WTC11 (cell line): Measurements from ENCODE around the gene LGALS4. TPM values are rescaled to one million over a fixed set of nuclear protein-coding genes. Genes with fewer than 3 reads are reported as not detected.

ENCODE experiments used
- ATAC-seq: fragments of 200-7000 bp; cut with Tn5 transposase; 2 replicates; pipeline ENCODE4 v1.10.0; 2021; ENCODE audit warnings: mild to moderate bottlenecking, moderate library complexity
- CTCF ChIA-PET: fragments of 300-600 bp; sonication (Branson Sonifier 250); formaldehyde crosslinking; loops from one replicate; lab custom pipeline; 2021; ENCODE audit warnings: antibody characterized with exemption; lab: Charles Lee
- POLR2A ChIA-PET: fragments of 350-600 bp; sonication (Branson Sonifier 250); formaldehyde crosslinking; loops from one replicate; lab custom pipeline; 2021; ENCODE audit warnings: antibody characterized with exemption; lab: Charles Lee
- DNase-seq: peaks from one replicate; pipeline ENCODE4 v3.0.0; 2021; ENCODE audit warnings: low spot score
- H3K27ac Mint-ChIP-seq: 2 replicates; pipeline ENCODE4 v1.8.0; 2021; ENCODE audit warnings: mixed read lengths
- H3K27me3 Mint-ChIP-seq: 2 replicates; pipeline ENCODE4 v1.8.0; 2021; ENCODE audit warnings: low read depth, mild to moderate bottlenecking, moderate library complexity, mixed read lengths
- H3K36me3 Mint-ChIP-seq: 2 replicates; pipeline ENCODE4 v1.8.0; 2021; ENCODE audit warnings: mixed read lengths
- H3K4me1 Mint-ChIP-seq: 2 replicates; pipeline ENCODE4 v1.8.0; 2022; ENCODE audit warnings: mixed read lengths
- H3K4me3 Mint-ChIP-seq: 2 replicates; pipeline ENCODE4 v1.8.0; 2021; ENCODE audit warnings: mild to moderate bottlenecking, moderate library complexity, mixed read lengths
- H3K9me3 Mint-ChIP-seq: 2 replicates; pipeline ENCODE4 v1.8.0; 2021; ENCODE audit warnings: mixed read lengths
- ESRRA ChIP-seq: sonication (generic); formaldehyde crosslinking; IDR thresholded peaks from 2 replicates; pipeline ENCODE4 v1.8.1; 2022; ENCODE audit warnings: mild to moderate bottlenecking, missing genetic modification reagents, borderline replicate concordance
- FOXJ3 ChIP-seq: sonication (generic); formaldehyde crosslinking; IDR thresholded peaks from 2 replicates; pipeline ENCODE4 v1.9.0; 2021; ENCODE audit warnings: missing genetic modification reagents, mild to moderate bottlenecking, borderline replicate concordance
- FOXK1 ChIP-seq: sonication (generic); formaldehyde crosslinking; IDR thresholded peaks from 2 replicates; pipeline ENCODE4 v1.8.0; 2022; ENCODE audit warnings: mild to moderate bottlenecking, moderate library complexity, missing genetic modification reagents
- GABPB1 ChIP-seq: sonication (generic); formaldehyde crosslinking; IDR thresholded peaks from 2 replicates; pipeline ENCODE4 v1.8.1; 2023; ENCODE audit warnings: mild to moderate bottlenecking, missing genetic modification reagents
- JUN ChIP-seq: sonication (generic); formaldehyde crosslinking; IDR thresholded peaks from 2 replicates; pipeline ENCODE4 v1.8.0; 2023; ENCODE audit warnings: mild to moderate bottlenecking, missing genetic modification reagents
- KAT7 ChIP-seq: sonication (generic); formaldehyde crosslinking; IDR thresholded peaks from 2 replicates; pipeline ENCODE4 v1.8.1; 2023; ENCODE audit warnings: missing genetic modification reagents, mild to moderate bottlenecking, borderline replicate concordance
- NFATC4 ChIP-seq: fragments of 250-450 bp; sonication (Bioruptor Pico); IDR thresholded peaks from 2 replicates; pipeline ENCODE4 v1.9.0; 2021; ENCODE audit warnings: mild to moderate bottlenecking
- RORB ChIP-seq: fragments of 250-450 bp; sonication (Bioruptor Pico); IDR thresholded peaks from 2 replicates; pipeline ENCODE4 v1.9.0; 2021; ENCODE audit warnings: mild to moderate bottlenecking
- SMAD4 ChIP-seq: sonication (generic); formaldehyde crosslinking; IDR thresholded peaks from 2 replicates; pipeline ENCODE4 v1.8.0; 2022; ENCODE audit warnings: mild to moderate bottlenecking, missing genetic modification reagents
- ZNF121 ChIP-seq: sonication (generic); formaldehyde crosslinking; IDR thresholded peaks from 2 replicates; pipeline ENCODE4 v1.8.0; 2023; ENCODE audit warnings: missing genetic modification reagents
- ZNF219 ChIP-seq: sonication (generic); formaldehyde crosslinking; IDR thresholded peaks from 2 replicates; pipeline ENCODE4 v1.8.0; 2023; ENCODE audit warnings: missing genetic modification reagents, mild to moderate bottlenecking, borderline replicate concordance
- total RNA-seq: library from RNA; stranded (reverse); gene quantifications from 3 replicates; pipeline ENCODE4 v1.2.3, GENCODE V29; 2021
- TF ChIP-seq, protein P1 (sequence below): sonication (generic); formaldehyde crosslinking; IDR thresholded peaks from 2 replicates; pipeline ENCODE4 v1.8.0; 2022; ENCODE audit warnings: mild to moderate bottlenecking, missing genetic modification reagents
- TF ChIP-seq, protein P2 (sequence below): sonication (generic); formaldehyde crosslinking; IDR thresholded peaks from 2 replicates; pipeline ENCODE4 v1.8.0; 2023; ENCODE audit warnings: missing genetic modification reagents
- TF ChIP-seq, protein P3 (sequence below): fragments of 250-450 bp; sonication (Bioruptor Pico); conservative IDR thresholded peaks from 2 replicates; pipeline ENCODE4 v1.9.0; 2021; ENCODE audit warnings: mild to moderate bottlenecking
- TF ChIP-seq, protein P4 (sequence below): sonication (generic); formaldehyde crosslinking; IDR thresholded peaks from 2 replicates; pipeline ENCODE4 v1.8.1; 2022; ENCODE audit warnings: mild to moderate bottlenecking, missing genetic modification reagents, moderate library complexity, borderline replicate concordance
- TF ChIP-seq, protein P5 (sequence below): fragments of 250-450 bp; sonication (Bioruptor Pico); IDR thresholded peaks from 2 replicates; pipeline ENCODE4 v1.9.0; 2021; ENCODE audit warnings: mild to moderate bottlenecking, borderline replicate concordance
- TF ChIP-seq, protein P6 (sequence below): sonication (generic); formaldehyde crosslinking; IDR thresholded peaks from 2 replicates; pipeline ENCODE4 v1.8.1; 2023; ENCODE audit warnings: mild to moderate bottlenecking, missing genetic modification reagents, borderline replicate concordance

LGALS4 gene
- total RNA-seq, 1 experiment from 2014 or later: 1.5 TPM

DNA sequence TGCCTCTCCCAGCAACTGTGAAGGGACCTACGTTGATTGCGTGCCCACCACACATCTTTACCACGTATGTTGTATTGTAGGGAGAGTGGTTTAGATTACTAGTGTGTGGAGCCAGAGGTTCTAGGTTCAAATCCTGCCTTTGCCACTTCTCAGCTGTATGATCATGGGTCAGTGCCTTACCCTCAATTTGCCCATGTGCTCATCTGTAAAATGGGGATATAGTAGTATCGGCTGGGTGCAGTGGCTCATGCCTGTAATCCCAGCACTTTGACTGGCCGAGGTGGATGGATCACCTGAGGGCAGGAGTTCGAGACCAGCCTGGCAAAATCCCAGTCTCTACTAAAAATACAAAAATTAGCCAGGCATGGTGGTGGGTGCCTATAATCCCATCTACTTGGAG lies 578 bp upstream of the LGALS4 start:
- Mint-ChIP-seq H3K27ac (no peak overlapping the region), H3K4me1 (no peaks in the 10 kb centered on the region), H3K36me3 (peaks cover 23% of the 10 kb centered on the region), H3K9me3 (no peaks in the 10 kb centered on the region), H3K27me3 (no peaks in the 10 kb centered on the region), H3K4me3 (no peak overlapping the region)
- ATAC-seq (no peak), DNase-seq (no peak)
- no peak for TF ChIP-seq ZNF219 (CRISPR knock-in tag)
- TF ChIP-seq, protein P1, sequence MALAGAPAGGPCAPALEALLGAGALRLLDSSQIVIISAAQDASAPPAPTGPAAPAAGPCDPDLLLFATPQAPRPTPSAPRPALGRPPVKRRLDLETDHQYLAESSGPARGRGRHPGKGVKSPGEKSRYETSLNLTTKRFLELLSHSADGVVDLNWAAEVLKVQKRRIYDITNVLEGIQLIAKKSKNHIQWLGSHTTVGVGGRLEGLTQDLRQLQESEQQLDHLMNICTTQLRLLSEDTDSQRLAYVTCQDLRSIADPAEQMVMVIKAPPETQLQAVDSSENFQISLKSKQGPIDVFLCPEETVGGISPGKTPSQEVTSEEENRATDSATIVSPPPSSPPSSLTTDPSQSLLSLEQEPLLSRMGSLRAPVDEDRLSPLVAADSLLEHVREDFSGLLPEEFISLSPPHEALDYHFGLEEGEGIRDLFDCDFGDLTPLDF (CRISPR knock-in tag): no peak
- TF ChIP-seq, protein P2, sequence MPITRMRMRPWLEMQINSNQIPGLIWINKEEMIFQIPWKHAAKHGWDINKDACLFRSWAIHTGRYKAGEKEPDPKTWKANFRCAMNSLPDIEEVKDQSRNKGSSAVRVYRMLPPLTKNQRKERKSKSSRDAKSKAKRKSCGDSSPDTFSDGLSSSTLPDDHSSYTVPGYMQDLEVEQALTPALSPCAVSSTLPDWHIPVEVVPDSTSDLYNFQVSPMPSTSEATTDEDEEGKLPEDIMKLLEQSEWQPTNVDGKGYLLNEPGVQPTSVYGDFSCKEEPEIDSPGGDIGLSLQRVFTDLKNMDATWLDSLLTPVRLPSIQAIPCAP (CRISPR knock-in tag): no peak
- TF ChIP-seq JUN: no peak
- TF ChIP-seq, protein P3, sequence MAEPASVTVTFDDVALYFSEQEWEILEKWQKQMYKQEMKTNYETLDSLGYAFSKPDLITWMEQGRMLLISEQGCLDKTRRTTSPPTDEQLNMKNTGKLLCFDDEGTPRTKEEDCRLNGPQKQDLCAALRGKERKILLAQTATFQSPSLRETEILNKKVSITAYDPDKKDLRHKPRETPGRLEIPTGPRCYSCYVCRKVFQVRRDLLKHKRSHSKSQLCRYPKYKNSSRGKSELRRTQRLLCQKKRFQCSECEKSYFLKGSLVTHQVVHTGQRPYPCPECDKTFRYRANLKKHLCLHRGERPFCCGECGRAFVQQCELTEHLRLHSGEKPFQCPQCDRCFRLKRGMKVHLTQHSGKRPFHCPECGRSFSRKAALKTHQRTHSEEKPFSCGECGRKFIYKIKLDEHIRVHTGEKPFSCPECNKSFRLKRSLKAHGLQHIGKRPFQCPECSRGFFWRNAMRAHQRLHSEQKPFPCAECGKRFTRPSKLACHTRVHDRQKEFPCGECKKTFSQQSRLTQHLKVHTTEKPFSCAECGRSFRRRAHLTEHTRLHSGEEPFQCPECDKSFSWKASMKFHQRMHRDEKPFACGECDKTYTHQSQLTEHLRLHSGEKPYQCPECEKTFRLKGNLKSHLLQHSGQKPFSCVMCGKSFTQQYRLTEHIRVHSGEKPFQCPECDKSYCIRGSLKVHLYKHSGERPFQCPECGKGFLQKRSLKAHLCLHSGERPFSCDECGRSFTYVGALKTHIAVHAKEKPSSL: no peak
- TF ChIP-seq KAT7 (CRISPR knock-in tag): no peak
- no peak for TF ChIP-seq SMAD4 (CRISPR knock-in tag)
- TF ChIP-seq, protein P4, sequence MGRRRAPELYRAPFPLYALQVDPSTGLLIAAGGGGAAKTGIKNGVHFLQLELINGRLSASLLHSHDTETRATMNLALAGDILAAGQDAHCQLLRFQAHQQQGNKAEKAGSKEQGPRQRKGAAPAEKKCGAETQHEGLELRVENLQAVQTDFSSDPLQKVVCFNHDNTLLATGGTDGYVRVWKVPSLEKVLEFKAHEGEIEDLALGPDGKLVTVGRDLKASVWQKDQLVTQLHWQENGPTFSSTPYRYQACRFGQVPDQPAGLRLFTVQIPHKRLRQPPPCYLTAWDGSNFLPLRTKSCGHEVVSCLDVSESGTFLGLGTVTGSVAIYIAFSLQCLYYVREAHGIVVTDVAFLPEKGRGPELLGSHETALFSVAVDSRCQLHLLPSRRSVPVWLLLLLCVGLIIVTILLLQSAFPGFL (CRISPR knock-in tag): no peak
- no peak for TF ChIP-seq ESRRA
- no peak for TF ChIP-seq NFATC4 (CRISPR knock-in tag)
- no peak for TF ChIP-seq FOXK1
- TF ChIP-seq FOXJ3 (CRISPR knock-in tag): no peak
- TF ChIP-seq GABPB1: no peak
- no peak for TF ChIP-seq ZNF121 (CRISPR knock-in tag)
- TF ChIP-seq, protein P5, sequence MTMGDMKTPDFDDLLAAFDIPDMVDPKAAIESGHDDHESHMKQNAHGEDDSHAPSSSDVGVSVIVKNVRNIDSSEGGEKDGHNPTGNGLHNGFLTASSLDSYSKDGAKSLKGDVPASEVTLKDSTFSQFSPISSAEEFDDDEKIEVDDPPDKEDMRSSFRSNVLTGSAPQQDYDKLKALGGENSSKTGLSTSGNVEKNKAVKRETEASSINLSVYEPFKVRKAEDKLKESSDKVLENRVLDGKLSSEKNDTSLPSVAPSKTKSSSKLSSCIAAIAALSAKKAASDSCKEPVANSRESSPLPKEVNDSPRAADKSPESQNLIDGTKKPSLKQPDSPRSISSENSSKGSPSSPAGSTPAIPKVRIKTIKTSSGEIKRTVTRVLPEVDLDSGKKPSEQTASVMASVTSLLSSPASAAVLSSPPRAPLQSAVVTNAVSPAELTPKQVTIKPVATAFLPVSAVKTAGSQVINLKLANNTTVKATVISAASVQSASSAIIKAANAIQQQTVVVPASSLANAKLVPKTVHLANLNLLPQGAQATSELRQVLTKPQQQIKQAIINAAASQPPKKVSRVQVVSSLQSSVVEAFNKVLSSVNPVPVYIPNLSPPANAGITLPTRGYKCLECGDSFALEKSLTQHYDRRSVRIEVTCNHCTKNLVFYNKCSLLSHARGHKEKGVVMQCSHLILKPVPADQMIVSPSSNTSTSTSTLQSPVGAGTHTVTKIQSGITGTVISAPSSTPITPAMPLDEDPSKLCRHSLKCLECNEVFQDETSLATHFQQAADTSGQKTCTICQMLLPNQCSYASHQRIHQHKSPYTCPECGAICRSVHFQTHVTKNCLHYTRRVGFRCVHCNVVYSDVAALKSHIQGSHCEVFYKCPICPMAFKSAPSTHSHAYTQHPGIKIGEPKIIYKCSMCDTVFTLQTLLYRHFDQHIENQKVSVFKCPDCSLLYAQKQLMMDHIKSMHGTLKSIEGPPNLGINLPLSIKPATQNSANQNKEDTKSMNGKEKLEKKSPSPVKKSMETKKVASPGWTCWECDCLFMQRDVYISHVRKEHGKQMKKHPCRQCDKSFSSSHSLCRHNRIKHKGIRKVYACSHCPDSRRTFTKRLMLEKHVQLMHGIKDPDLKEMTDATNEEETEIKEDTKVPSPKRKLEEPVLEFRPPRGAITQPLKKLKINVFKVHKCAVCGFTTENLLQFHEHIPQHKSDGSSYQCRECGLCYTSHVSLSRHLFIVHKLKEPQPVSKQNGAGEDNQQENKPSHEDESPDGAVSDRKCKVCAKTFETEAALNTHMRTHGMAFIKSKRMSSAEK (CRISPR knock-in tag): no peak
- no peak for TF ChIP-seq RORB (CRISPR knock-in tag)
- TF ChIP-seq, protein P6, sequence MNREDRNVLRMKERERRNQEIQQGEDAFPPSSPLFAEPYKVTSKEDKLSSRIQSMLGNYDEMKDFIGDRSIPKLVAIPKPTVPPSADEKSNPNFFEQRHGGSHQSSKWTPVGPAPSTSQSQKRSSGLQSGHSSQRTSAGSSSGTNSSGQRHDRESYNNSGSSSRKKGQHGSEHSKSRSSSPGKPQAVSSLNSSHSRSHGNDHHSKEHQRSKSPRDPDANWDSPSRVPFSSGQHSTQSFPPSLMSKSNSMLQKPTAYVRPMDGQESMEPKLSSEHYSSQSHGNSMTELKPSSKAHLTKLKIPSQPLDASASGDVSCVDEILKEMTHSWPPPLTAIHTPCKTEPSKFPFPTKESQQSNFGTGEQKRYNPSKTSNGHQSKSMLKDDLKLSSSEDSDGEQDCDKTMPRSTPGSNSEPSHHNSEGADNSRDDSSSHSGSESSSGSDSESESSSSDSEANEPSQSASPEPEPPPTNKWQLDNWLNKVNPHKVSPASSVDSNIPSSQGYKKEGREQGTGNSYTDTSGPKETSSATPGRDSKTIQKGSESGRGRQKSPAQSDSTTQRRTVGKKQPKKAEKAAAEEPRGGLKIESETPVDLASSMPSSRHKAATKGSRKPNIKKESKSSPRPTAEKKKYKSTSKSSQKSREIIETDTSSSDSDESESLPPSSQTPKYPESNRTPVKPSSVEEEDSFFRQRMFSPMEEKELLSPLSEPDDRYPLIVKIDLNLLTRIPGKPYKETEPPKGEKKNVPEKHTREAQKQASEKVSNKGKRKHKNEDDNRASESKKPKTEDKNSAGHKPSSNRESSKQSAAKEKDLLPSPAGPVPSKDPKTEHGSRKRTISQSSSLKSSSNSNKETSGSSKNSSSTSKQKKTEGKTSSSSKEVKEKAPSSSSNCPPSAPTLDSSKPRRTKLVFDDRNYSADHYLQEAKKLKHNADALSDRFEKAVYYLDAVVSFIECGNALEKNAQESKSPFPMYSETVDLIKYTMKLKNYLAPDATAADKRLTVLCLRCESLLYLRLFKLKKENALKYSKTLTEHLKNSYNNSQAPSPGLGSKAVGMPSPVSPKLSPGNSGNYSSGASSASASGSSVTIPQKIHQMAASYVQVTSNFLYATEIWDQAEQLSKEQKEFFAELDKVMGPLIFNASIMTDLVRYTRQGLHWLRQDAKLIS (CRISPR knock-in tag): no peak
- ChIA-PET CTCF (interaction anchor here (1.5 kb wide), 1 partner anchor 44 kb away, joined by 5 read pairs; no protein-coding TSS in a partner anchor), POLR2A (interaction anchor here (0.6 kb wide), 1 partner anchor 19 kb away, joined by 3 read pairs; no protein-coding TSS in a partner anchor)
